OCI-LY7 (cell line): ENCODE measurements around the gene SLC37A1. TPM values are rescaled to one million over a fixed set of nuclear protein-coding genes. Genes with fewer than 3 reads are reported as not detected.

Experiments
- BruUV-seq: library from RNA; stranded (reverse); fragments of 400-500 nt; replicated peaks from 2 replicates; lab custom pipeline; 2021; lab: Mats Ljungman, UMichigan
- CTCF ChIA-PET: fragments of 300-600 bp; sonication (Branson Sonifier 250); formaldehyde crosslinking; loops from one replicate; lab custom pipeline; 2022; ENCODE audit warnings: antibody characterized with exemption; ENCODE audit not compliant: unreplicated experiment; lab: Charles Lee
- POLR2A ChIA-PET: fragments of 300-600 bp; sonication (Branson Sonifier 250); formaldehyde crosslinking; loops from one replicate; lab custom pipeline; 2022; ENCODE audit warnings: antibody characterized with exemption; lab: Charles Lee
- DNase-seq: peaks from one replicate; pipeline ENCODE4 v3.0.0-alpha.2; 2015; ENCODE audit warnings: low spot score
- H2AFZ ChIP-seq: fragments of 200-600 bp; sonication (generic), shearing (Covaris generic); 2 replicates; pipeline ENCODE4 v1.6.1; 2014; ENCODE audit warnings: mild to moderate bottlenecking, antibody characterized with exemption, low read length, moderate library complexity
- H3K27ac ChIP-seq: fragments of 200-600 bp; sonication (generic); 2 replicates; pipeline ENCODE4 v1.5.1; 2014; ENCODE audit warnings: mixed run types, low read depth, mild to moderate bottlenecking, moderate library complexity, low read length, inconsistent platforms; ENCODE audit not compliant: poor library complexity, severe bottlenecking
- H3K36me3 ChIP-seq: fragments of 200-600 bp; sonication (generic); 2 replicates; pipeline ENCODE4 v1.6.1; 2014; ENCODE audit warnings: mild to moderate bottlenecking, antibody characterized with exemption, low read length, moderate library complexity, mixed read lengths; ENCODE audit not compliant: insufficient read depth
- H3K4me1 ChIP-seq: fragments of 200-600 bp; sonication (generic); 2 replicates; pipeline ENCODE4 v1.5.1; 2014; ENCODE audit warnings: mild to moderate bottlenecking, low read length; ENCODE audit not compliant: insufficient read depth, poor library complexity, severe bottlenecking
- H3K4me2 ChIP-seq: fragments of 200-600 bp; sonication (generic); 2 replicates; pipeline ENCODE4 v1.6.1; 2014; ENCODE audit warnings: mild to moderate bottlenecking, low read length
- H3K4me3 ChIP-seq: fragments of 200-600 bp; sonication (generic); 2 replicates; pipeline ENCODE4 v1.5.1; 2014; ENCODE audit warnings: mild to moderate bottlenecking, low read depth, low read length; ENCODE audit not compliant: poor library complexity, severe bottlenecking
- H3K79me2 ChIP-seq: fragments of 200-600 bp; sonication (generic); 2 replicates; pipeline ENCODE4 v1.6.1; 2016; ENCODE audit warnings: low read depth, mild to moderate bottlenecking, low read length, moderate library complexity, mixed read lengths; ENCODE audit not compliant: insufficient read depth
- H3K9me2 ChIP-seq: fragments of 200-600 bp; sonication (generic); 2 replicates; pipeline ENCODE4 v1.6.1; 2016; ENCODE audit warnings: mild to moderate bottlenecking, low read length, mixed read lengths; ENCODE audit not compliant: insufficient read depth
- H3K9me3 ChIP-seq: fragments of 200-600 bp; sonication (generic); 2 replicates; pipeline ENCODE4 v1.6.1; 2014; ENCODE audit warnings: mild to moderate bottlenecking, mixed run types, low read length, mixed read lengths
- H4K20me1 ChIP-seq: fragments of 200-600 bp; sonication (generic); 2 replicates; pipeline ENCODE4 v1.6.1; 2014; ENCODE audit warnings: mild to moderate bottlenecking, antibody characterized with exemption, low read length, moderate library complexity, mixed read lengths; ENCODE audit not compliant: insufficient read depth
- EZH2phosphoT487 ChIP-seq: fragments of 200-600 bp; sonication (generic); IDR thresholded peaks from 2 replicates; pipeline ENCODE4 v1.6.1; 2018; ENCODE audit warnings: low read depth, borderline replicate concordance, mild to moderate bottlenecking, mixed run types, antibody characterized with exemption, low read length, moderate library complexity, mixed read lengths
- intact Hi-C: fragments of 100-400 bp; cut with micrococcal nuclease; formaldehyde crosslinking; loops from one replicate; pipeline ENCODE4 v1.10.0; 2022; ENCODE audit not compliant: unreplicated experiment
- total RNA-seq, 2 experiments: library from RNA; depleted of rRNA in 1 of 2; stranded (reverse); fragments of >200 nt in 1 of 2; shearing (Covaris generic) in 1 of 2; gene quantifications; 2 replicates each; pipeline ENCODE4 v1.2.3, GENCODE V29; 2014 to 2022
- TF ChIP-seq, protein P1 (sequence below): fragments of 200-600 bp; sonication (generic); conservative IDR thresholded peaks from 2 replicates; pipeline ENCODE4 v1.5.1; 2014; ENCODE audit warnings: mild to moderate bottlenecking, antibody characterized with exemption, low read length, moderate library complexity, mixed read lengths

The SLC37A1 gene
- total RNA-seq, 2 experiments from 2014 or later, result 22.5 to 27.6 TPM

DNA sequence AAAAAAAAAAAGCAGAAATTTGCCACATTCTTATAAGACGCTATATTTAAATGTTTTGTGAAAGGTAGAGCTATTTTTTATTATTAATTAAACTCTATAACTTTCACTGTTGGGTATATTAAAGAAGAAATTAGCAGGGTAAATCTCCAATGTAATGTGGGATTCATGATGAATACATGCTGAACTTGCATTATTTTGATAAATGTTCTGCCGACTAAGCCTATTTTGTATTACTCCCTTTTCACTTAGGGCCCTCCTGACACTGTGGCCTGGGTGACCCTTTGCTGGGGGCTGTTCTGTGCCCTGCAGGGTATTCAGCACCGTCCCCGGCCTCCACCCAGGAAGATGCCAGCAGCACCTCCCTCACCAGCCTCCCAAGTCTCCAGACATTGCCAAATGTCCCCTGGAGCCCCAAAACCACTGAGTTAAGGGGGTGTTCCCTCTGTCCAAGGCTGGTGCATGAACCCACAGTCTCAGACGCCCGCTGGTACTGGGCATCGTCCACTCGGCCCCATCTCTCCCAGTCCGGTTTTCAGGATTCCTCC is 40.1 kb upstream of the SLC37A1 start:
- no peak overlapping the region for H3K27ac ChIP-seq
- no peaks in the 10 kb centered on the region for H3K36me3 ChIP-seq
- TF ChIP-seq EZH2phosphoT487, result no peak
- TF ChIP-seq, protein P1, sequence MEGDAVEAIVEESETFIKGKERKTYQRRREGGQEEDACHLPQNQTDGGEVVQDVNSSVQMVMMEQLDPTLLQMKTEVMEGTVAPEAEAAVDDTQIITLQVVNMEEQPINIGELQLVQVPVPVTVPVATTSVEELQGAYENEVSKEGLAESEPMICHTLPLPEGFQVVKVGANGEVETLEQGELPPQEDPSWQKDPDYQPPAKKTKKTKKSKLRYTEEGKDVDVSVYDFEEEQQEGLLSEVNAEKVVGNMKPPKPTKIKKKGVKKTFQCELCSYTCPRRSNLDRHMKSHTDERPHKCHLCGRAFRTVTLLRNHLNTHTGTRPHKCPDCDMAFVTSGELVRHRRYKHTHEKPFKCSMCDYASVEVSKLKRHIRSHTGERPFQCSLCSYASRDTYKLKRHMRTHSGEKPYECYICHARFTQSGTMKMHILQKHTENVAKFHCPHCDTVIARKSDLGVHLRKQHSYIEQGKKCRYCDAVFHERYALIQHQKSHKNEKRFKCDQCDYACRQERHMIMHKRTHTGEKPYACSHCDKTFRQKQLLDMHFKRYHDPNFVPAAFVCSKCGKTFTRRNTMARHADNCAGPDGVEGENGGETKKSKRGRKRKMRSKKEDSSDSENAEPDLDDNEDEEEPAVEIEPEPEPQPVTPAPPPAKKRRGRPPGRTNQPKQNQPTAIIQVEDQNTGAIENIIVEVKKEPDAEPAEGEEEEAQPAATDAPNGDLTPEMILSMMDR, result no peak
- H3K79me2 ChIP-seq, result no peaks in the 10 kb centered on the region
- BruUV-seq, result no TSS peak
- peaks cover 34% of the 10 kb centered on the region for H3K4me1 ChIP-seq
- H3K9me3 ChIP-seq, result no peaks in the 10 kb centered on the region
- no peak for DNase-seq
- POLR2A ChIA-PET, result interaction anchor here (0.6 to 0.7 kb wide), 2 partner anchors 32 to 64 kb away, joined by 3 to 4 read pairs; no protein-coding TSS in a partner anchor
- intact Hi-C loops, result no loop called here
- H4K20me1 ChIP-seq, result no peaks in the 10 kb centered on the region
- H3K4me2 ChIP-seq, result no peak overlapping the region
- H3K4me3 ChIP-seq, result no peak overlapping the region
- no peak overlapping the region for H2AFZ ChIP-seq
- CTCF ChIA-PET, result no interaction called here
- H3K9me2 ChIP-seq, result no peaks in the 10 kb centered on the region

DNA sequence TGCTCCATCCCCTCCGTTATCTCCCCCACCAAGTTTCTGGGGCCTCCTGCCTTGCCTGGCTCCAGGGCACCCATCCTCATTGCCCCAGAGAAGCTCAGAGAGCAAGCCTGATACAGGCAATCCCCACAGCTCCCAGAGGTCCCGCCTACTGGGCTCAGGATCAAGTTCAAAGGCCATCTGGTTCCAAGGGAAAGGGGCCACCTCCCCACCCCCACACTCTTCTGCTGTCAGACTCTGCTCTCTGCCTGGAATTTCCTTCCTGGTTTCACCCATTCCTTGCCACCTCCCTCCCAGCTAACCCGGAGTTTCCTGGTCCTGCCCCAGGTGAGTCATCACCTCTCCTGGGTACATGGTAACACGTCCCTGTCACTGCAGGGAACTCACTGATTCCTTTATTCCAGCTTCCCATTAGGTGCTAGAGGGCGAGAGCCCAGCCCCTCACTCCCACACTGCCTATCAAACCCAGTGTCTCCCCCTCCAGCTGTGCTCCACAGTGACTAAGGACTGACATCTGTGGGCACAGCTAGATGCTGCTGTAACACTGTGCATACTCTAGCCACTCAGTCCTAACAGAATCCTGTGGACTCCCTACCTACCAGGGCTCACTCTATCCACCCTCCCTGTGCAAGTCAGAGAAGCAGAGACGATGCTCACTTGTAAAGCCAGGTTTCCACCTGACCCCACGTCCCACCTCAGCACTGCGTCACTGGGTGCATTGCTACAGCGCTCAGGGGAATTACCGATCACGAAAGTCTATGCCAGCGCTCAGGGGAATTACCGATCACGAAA is 39.4 kb upstream of the SLC37A1 start:
- ChIA-PET POLR2A (interaction anchor here (0.6 kb wide), 1 partner anchor 31 kb away, joined by 3 read pairs; no protein-coding TSS in a partner anchor), CTCF (no interaction called here)
- no peak overlapping the region for H3K27ac ChIP-seq
- no TSS peak for BruUV-seq
- no peaks in the 10 kb centered on the region for H4K20me1 ChIP-seq
- no peak overlapping the region for H3K4me3 ChIP-seq
- no peaks in the 10 kb centered on the region for H3K79me2 ChIP-seq
- H3K9me3 ChIP-seq, result no peaks in the 10 kb centered on the region
- H3K9me2 ChIP-seq, result no peaks in the 10 kb centered on the region
- H3K4me1 ChIP-seq, result peaks cover 27% of the 10 kb centered on the region
- TF ChIP-seq, protein P1, result no peak
- H2AFZ ChIP-seq, result no peak overlapping the region
- no peak for DNase-seq
- intact Hi-C loops, result no loop called here
- no peaks in the 10 kb centered on the region for H3K36me3 ChIP-seq
- H3K4me2 ChIP-seq, result no peak overlapping the region

DNA sequence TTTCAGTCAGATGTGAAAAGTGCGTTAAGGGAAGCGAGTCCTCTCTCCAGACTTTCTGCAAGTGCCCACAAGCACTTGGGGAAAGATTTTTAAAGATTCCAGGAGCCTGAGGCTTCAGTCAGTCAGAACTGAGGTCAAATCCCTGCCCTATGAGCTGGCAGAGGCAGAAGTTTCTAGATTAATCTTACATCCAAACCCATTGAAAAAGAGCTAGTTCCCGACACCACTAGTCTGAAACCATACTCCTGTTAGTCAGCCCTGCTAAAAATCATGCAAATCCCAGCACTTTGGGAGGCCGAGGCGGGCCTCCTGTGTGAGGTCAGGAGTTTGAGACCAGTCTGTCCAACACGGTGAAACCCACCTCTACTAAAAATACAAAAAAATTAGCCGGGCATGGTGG is 38.6 kb upstream of the SLC37A1 start:
- intact Hi-C loops, result no loop called here
- CTCF ChIA-PET, result no interaction called here
- no peak for TF ChIP-seq EZH2phosphoT487
- TF ChIP-seq, protein P1, result no peak
- H4K20me1 ChIP-seq, result no peaks in the 10 kb centered on the region
- no peak overlapping the region for H2AFZ ChIP-seq
- BruUV-seq, result no TSS peak
- H3K4me1 ChIP-seq, result peaks cover 21% of the 10 kb centered on the region
- no peak for DNase-seq
- H3K36me3 ChIP-seq, result no peaks in the 10 kb centered on the region
- POLR2A ChIA-PET, result no interaction called here
- no peaks in the 10 kb centered on the region for H3K9me2 ChIP-seq
- no peak overlapping the region for H3K27ac ChIP-seq
- no peak overlapping the region for H3K4me3 ChIP-seq
- H3K9me3 ChIP-seq, result no peaks in the 10 kb centered on the region
- no peak overlapping the region for H3K4me2 ChIP-seq
- no peaks in the 10 kb centered on the region for H3K79me2 ChIP-seq
